GM21825 (cell line): ENCODE results near the gene PUS1.

Source experiments
- ATAC-seq: cut with Tn5 transposase; IDR thresholded peaks from one replicate; pipeline ENCODE4 v1.9.1; 2021; ENCODE audit warnings: mild to moderate bottlenecking, moderate library complexity; ENCODE audit not compliant: unreplicated experiment

The PUS1 gene

GRCh38 chr12:131902332-131903241, 26.5 kb upstream of the PUS1 start:
- ATAC-seq, result no peak

GRCh38 chr12:131903270-131904255, 25.5 kb upstream of the PUS1 start:
- no peak for ATAC-seq

GRCh38 chr12:131904346-131904745, 24.7 kb upstream of the PUS1 start:
- ATAC-seq, result no peak

GRCh38 chr12:131905081-131905629, 23.9 kb upstream of the PUS1 start:
- no peak for ATAC-seq

- no peak for ATAC-seq
These were observed 23.4 kb upstream of the PUS1 start for GRCh38 chr12:131905630-131906091.

GRCh38 chr12:131907379-131908091, 21.5 kb upstream of the PUS1 start:
- no peak for ATAC-seq

GRCh38 chr12:131908092-131909080, 20.7 kb upstream of the PUS1 start:
- ATAC-seq, result no peak

- no peak for ATAC-seq
These were observed 19.9 kb upstream of the PUS1 start for GRCh38 chr12:131909081-131909751.

GRCh38 chr12:131909752-131910219, 19.3 kb upstream of the PUS1 start:
- ATAC-seq, result no peak

- no peak for ATAC-seq
These were observed 18.6 kb upstream of the PUS1 start for GRCh38 chr12:131910302-131911027.

- ATAC-seq, result no peak
These were observed 17.9 kb upstream of the PUS1 start for GRCh38 chr12:131911028-131911650.

- ATAC-seq, result no peak
These were observed 17.1 kb upstream of the PUS1 start for GRCh38 chr12:131911851-131912477.

GRCh38 chr12:131912518-131913274, 16.4 kb upstream of the PUS1 start:
- no peak for ATAC-seq

GRCh38 chr12:131913666-131914065, 15.4 kb upstream of the PUS1 start:
- ATAC-seq, result no peak

- ATAC-seq, result no peak
These were observed 14.8 kb upstream of the PUS1 start for GRCh38 chr12:131914179-131914702.
